ENCODE data around the gene UPK1B.
"Not testable (repeated sequence)": the region's sequence is repeated elsewhere in the genome, so short reads cannot be mapped to it uniquely, and the experiment has no call there.

UPK1B gene

GRCh38 chr3:119173325-119173724 is at the start of gene UPK1B:
Gene UPK1B (plus strand): TSS chr3:119173598. CDS start chr3:119186742, 13,144 bp downstream.
- H3K4me1 ChIP-seq = no peaks in the 10 kb centered on the region
- H3K27ac ChIP-seq = no peak within 1 kb of the TSS
- H3K4me3 ChIP-seq = no peak within 1 kb of the TSS
- H3K9me3 ChIP-seq = no peaks in the 10 kb centered on the region
- H3K9ac ChIP-seq = no peak within 1 kb of the TSS
- no peaks in the 10 kb centered on the region for H3K27me3 ChIP-seq
- no peak for TF ChIP-seq Cebpa-rat (IDR thresholded peaks at IDR 0.05)
- H3K4me2 ChIP-seq = no peak within 1 kb of the TSS
- H4K20me1 ChIP-seq = no peaks in the 10 kb centered on the region
- H3K36me3 ChIP-seq = no peaks in the 10 kb centered on the region

GRCh38 chr3:119125342-119125741 is 48.1 kb upstream of the UPK1B start:
- no peaks in the 10 kb centered on the region for H3K36me3 ChIP-seq
- no peak for TF ChIP-seq Cebpa-rat (IDR thresholded peaks at IDR 0.05)

GRCh38 chr3:119125742-119126504 is 47.5 kb upstream of the UPK1B start:
- Histone ChIP-seq H3K27me3 (no peaks in the 10 kb centered on the region), H3K9me3 (no peaks in the 10 kb centered on the region), H3K4me2 (no peak overlapping the region), H3K9ac (no peak overlapping the region), H3K4me3 (no peak overlapping the region), H3K27ac (no peak overlapping the region), H4K20me1 (no peaks in the 10 kb centered on the region), H3K36me3 (no peaks in the 10 kb centered on the region), H3K4me1 (no peaks in the 10 kb centered on the region)
- TF ChIP-seq Cebpa-rat (IDR thresholded peaks at IDR 0.05) = no peak

More at GRCh38 chr3:119125342-119125741, 48.1 kb upstream of the UPK1B start:
- no peak overlapping the region for H3K9ac ChIP-seq
- H4K20me1 ChIP-seq = no peaks in the 10 kb centered on the region
- H3K4me2 ChIP-seq = no peak overlapping the region
- H3K9me3 ChIP-seq = no peaks in the 10 kb centered on the region
- H3K27ac ChIP-seq = no peak overlapping the region
- H3K27me3 ChIP-seq = no peaks in the 10 kb centered on the region
- H3K4me3 ChIP-seq = no peak overlapping the region
- H3K4me1 ChIP-seq = no peaks in the 10 kb centered on the region

GRCh38 chr3:119130291-119130690 is 43.1 kb upstream of the UPK1B start:
- H3K9ac ChIP-seq, H3K4me2 ChIP-seq, H3K4me3 ChIP-seq, H4K20me1 ChIP-seq, H3K27me3 ChIP-seq, H3K27ac ChIP-seq, H3K9me3 ChIP-seq, H3K4me1 ChIP-seq, H3K36me3 ChIP-seq: not testable (repeated sequence)

GRCh38 chr3:119132291-119132690 is 41.1 kb upstream of the UPK1B start:
- H3K27me3 ChIP-seq, H4K20me1 ChIP-seq, H3K4me1 ChIP-seq, H3K9me3 ChIP-seq, H3K4me3 ChIP-seq, H3K27ac ChIP-seq, H3K4me2 ChIP-seq, H3K9ac ChIP-seq, H3K36me3 ChIP-seq: not testable (repeated sequence)

- not testable (repeated sequence) for H3K4me3 ChIP-seq, H3K4me2 ChIP-seq, H3K27me3 ChIP-seq, H3K36me3 ChIP-seq, H4K20me1 ChIP-seq, H3K9ac ChIP-seq, H3K27ac ChIP-seq, H3K4me1 ChIP-seq, H3K9me3 ChIP-seq
Observed at GRCh38 chr3:119139360-119139759, 34.0 kb upstream of the UPK1B start.

GRCh38 chr3:119140466-119140865 is 32.9 kb upstream of the UPK1B start:
- 0 out of 2 replicates have a peak, but pooled peaks cover 5% of the 10 kb centered on the region for H3K9me3 ChIP-seq
- H4K20me1 ChIP-seq = no peaks in the 10 kb centered on the region
- no peak overlapping the region for H3K4me2 ChIP-seq
- no peak overlapping the region for H3K27ac ChIP-seq
- H3K27me3 ChIP-seq = no peaks in the 10 kb centered on the region
- no peak overlapping the region for H3K9ac ChIP-seq
- no peak for TF ChIP-seq Cebpa-rat (IDR thresholded peaks at IDR 0.05)
- no peaks in the 10 kb centered on the region for H3K36me3 ChIP-seq
- no peak overlapping the region for H3K4me3 ChIP-seq
- H3K4me1 ChIP-seq = no peaks in the 10 kb centered on the region

- Histone ChIP-seq H4K20me1 (no peaks in the 10 kb centered on the region), H3K27ac (no peak overlapping the region)
- TF ChIP-seq Cebpa-rat (IDR thresholded peaks at IDR 0.05) = no peak
Observed at GRCh38 chr3:119145128-119145499, 28.3 kb upstream of the UPK1B start.

GRCh38 chr3:119145500-119146167 is 27.8 kb upstream of the UPK1B start, which contains the start of gene TEX55:
Gene TEX55 (plus strand): TSS chr3:119146165. CDS start chr3:119146190, 25 bp downstream.
- Histone ChIP-seq H3K36me3 (no peaks in the 10 kb centered on the region), H3K4me1 (no peaks in the 10 kb centered on the region), H3K27ac (no peak within 1 kb of the TSS), H3K4me3 (no peak within 1 kb of the TSS), H3K9ac (no peak within 1 kb of the TSS), H3K9me3 (no peaks in the 10 kb centered on the region), H3K4me2 (no peak within 1 kb of the TSS), H4K20me1 (no peaks in the 10 kb centered on the region), H3K27me3 (no peaks in the 10 kb centered on the region)
- TF ChIP-seq Cebpa-rat (IDR thresholded peaks at IDR 0.05) = no peak

More at GRCh38 chr3:119145128-119145499, 28.3 kb upstream of the UPK1B start:
- no peak overlapping the region for H3K4me2 ChIP-seq
- H3K4me1 ChIP-seq = no peaks in the 10 kb centered on the region
- no peaks in the 10 kb centered on the region for H3K9me3 ChIP-seq
- no peaks in the 10 kb centered on the region for H3K27me3 ChIP-seq
- H3K36me3 ChIP-seq = no peaks in the 10 kb centered on the region
- no peak overlapping the region for H3K4me3 ChIP-seq
- H3K9ac ChIP-seq = no peak overlapping the region

GRCh38 chr3:119146578-119147375 is 26.6 kb upstream of the UPK1B start:
- no peak overlapping the region for H3K9ac ChIP-seq
- no peak overlapping the region for H3K4me2 ChIP-seq
- no peaks in the 10 kb centered on the region for H3K36me3 ChIP-seq
- TF ChIP-seq Cebpa-rat (IDR thresholded peaks at IDR 0.05) = no peak
- no peaks in the 10 kb centered on the region for H3K27me3 ChIP-seq
- no peaks in the 10 kb centered on the region for H4K20me1 ChIP-seq
- H3K4me1 ChIP-seq = no peaks in the 10 kb centered on the region
- no peak overlapping the region for H3K4me3 ChIP-seq
- no peaks in the 10 kb centered on the region for H3K9me3 ChIP-seq
- no peak overlapping the region for H3K27ac ChIP-seq

Measured in BLaER1 (cell line).